Neural crest cell (in vitro differentiated cells): ENCODE data around the gene PIGH. TPM values are rescaled to one million over a fixed set of nuclear protein-coding genes. Genes with fewer than 3 reads are reported as not detected.
"Not testable (repeated sequence)": the region's sequence is repeated elsewhere in the genome, so short reads cannot be mapped to it uniquely, and the experiment has no call there.

ENCODE experiments used
- DNase-seq: peaks from one replicate; pipeline ENCODE4 v3.0.0; 2021; ENCODE audit warnings: low read depth, mixed read lengths, low spot score
- H3K27ac Mint-ChIP-seq: one replicate; pipeline ENCODE4 v1.8.0; 2021; ENCODE audit warnings: mild to moderate bottlenecking, mixed read lengths; ENCODE audit not compliant: unreplicated experiment
- H3K27me3 Mint-ChIP-seq: 2 replicates; pipeline ENCODE4 v1.8.0; 2021; ENCODE audit warnings: low read depth, mild to moderate bottlenecking, mixed read lengths
- H3K36me3 Mint-ChIP-seq: 2 replicates; pipeline ENCODE4 v1.8.0; 2021; ENCODE audit warnings: low read depth, mild to moderate bottlenecking, mixed read lengths
- H3K4me1 Mint-ChIP-seq: 2 replicates; pipeline ENCODE4 v1.8.0; 2021; ENCODE audit warnings: mixed read lengths
- H3K4me3 Mint-ChIP-seq: one replicate; pipeline ENCODE4 v1.8.0; 2021; ENCODE audit warnings: mild to moderate bottlenecking, mixed read lengths
- H3K9me3 Mint-ChIP-seq: 2 replicates; pipeline ENCODE4 v1.8.0; 2021; ENCODE audit warnings: mixed read lengths
- CTCF ChIP-seq: fragments of 200-600 bp; sonication (generic); conservative IDR thresholded peaks from 2 replicates; pipeline ENCODE4 v1.5.0; 2021; ENCODE audit warnings: antibody characterized with exemption, mild to moderate bottlenecking
- total RNA-seq: library from RNA; stranded (reverse); gene quantifications from 2 replicates; pipeline ENCODE4 v1.2.1, GENCODE V29; 2021

The PIGH gene
- total RNA-seq, 1 donor from 2014 or later = 19.9 TPM

GRCh38 chr14:67607646-67608045, 7.6 kb upstream of the PIGH start:
- TF ChIP-seq CTCF = no peak
- Mint-ChIP-seq H3K9me3 (no peaks in the 10 kb centered on the region), H3K36me3 (no peaks in the 10 kb centered on the region), H3K27me3 (no peaks in the 10 kb centered on the region), H3K27ac (no peak overlapping the region), H3K4me3 (no peak overlapping the region), H3K4me1 (no peaks in the 10 kb centered on the region)
- DNase-seq = no peak

DNA sequence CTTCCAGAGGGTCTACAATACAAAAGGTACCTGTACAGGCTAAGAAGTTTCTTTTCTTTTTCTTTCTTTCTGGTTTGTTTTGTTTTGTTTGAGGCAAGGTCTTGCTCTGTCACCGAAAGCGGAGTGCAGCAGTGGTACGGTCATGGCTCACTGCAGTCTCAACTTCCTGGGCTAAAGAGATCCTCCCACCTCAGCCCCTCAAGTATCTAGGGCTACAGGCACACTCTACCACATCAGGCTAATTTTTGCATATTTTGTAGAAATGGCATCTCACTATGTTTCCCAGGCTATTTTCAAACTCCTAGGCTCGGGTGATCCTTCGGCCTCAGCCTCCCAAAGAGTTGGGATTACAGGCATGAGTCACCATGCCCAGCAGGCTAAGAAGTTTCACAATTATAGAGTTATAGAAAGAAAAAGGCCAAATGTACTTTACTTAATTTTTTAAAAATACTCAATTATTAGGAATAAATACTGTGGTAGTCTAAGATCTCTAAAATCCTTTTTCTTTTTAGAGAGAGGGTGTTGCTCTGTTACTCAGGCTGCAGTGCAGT, 3.0 kb upstream of the PIGH start:
- H3K27me3 Mint-ChIP-seq = no peaks in the 10 kb centered on the region
- peak overlapping the region; percentile 17 for H3K4me3 Mint-ChIP-seq
- H3K4me1 Mint-ChIP-seq = peaks cover 17% of the 10 kb centered on the region
- H3K9me3 Mint-ChIP-seq = peaks cover 3% of the 10 kb centered on the region
- no peak overlapping the region for H3K27ac Mint-ChIP-seq
- no peaks in the 10 kb centered on the region for H3K36me3 Mint-ChIP-seq
- DNase-seq = no peak
- no peak for TF ChIP-seq CTCF

GRCh38 chr14:67602076-67602475, 2.0 kb upstream of the PIGH start:
- no peak for DNase-seq
- H3K36me3 Mint-ChIP-seq = no peaks in the 10 kb centered on the region
- H3K4me1 Mint-ChIP-seq = peaks cover 17% of the 10 kb centered on the region
- peak overlapping the region; percentile 41 for H3K4me3 Mint-ChIP-seq
- peaks cover 3% of the 10 kb centered on the region for H3K9me3 Mint-ChIP-seq
- H3K27me3 Mint-ChIP-seq = no peaks in the 10 kb centered on the region
- no peak for TF ChIP-seq CTCF
- no peak overlapping the region for H3K27ac Mint-ChIP-seq

GRCh38 chr14:67600562-67600974, 500 bp upstream of the PIGH start:
- H3K27ac Mint-ChIP-seq, H3K36me3 Mint-ChIP-seq: not testable (repeated sequence)

DNA sequence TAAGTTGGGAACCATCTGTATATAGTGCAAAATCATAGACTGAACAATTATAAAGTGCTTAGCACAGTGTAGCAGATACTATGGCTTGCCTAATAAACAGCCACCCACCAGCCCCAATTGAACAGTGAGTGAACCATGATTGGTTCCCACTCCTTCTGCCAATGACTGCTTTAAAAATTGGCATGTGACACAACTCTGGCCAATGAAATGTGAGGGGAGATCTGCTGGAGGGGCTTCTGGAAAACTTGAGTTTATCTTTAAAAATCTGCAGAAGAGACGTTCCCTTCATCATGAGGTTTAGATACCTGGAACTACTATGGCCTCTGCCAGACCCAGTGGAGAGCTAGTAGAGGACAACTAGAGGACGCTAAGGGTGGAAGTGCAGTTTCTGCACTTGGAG, 4.7 kb downstream of the PIGH start:
- peaks cover 3% of the 10 kb centered on the region for H3K36me3 Mint-ChIP-seq
- no peak for DNase-seq
- H3K27ac Mint-ChIP-seq = no peak overlapping the region
- peaks cover 3% of the 10 kb centered on the region for H3K9me3 Mint-ChIP-seq
- H3K4me1 Mint-ChIP-seq = peaks cover 17% of the 10 kb centered on the region
- TF ChIP-seq CTCF = no peak
- H3K27me3 Mint-ChIP-seq = no peaks in the 10 kb centered on the region
- no peak overlapping the region for H3K4me3 Mint-ChIP-seq

More at GRCh38 chr14:67600562-67600974, 500 bp upstream of the PIGH start:
- H3K9me3 Mint-ChIP-seq, DNase-seq, H3K27me3 Mint-ChIP-seq: not testable (repeated sequence)
- Mint-ChIP-seq H3K4me1 (peaks cover 17% of the 10 kb centered on the region), H3K4me3 (peak overlapping the region; percentile 96)

GRCh38 chr14:67593650-67594049, 6.4 kb downstream of the PIGH start:
- not testable (repeated sequence) for DNase-seq, H3K27me3 Mint-ChIP-seq, H3K4me1 Mint-ChIP-seq, H3K36me3 Mint-ChIP-seq, H3K9me3 Mint-ChIP-seq, H3K4me3 Mint-ChIP-seq, H3K27ac Mint-ChIP-seq
